ENCODE results near the gene RNU7-1. TPM values are rescaled to one million over a fixed set of nuclear protein-coding genes. Genes with fewer than 3 reads are reported as not detected.

The RNU7-1 gene
- total RNA-seq, 1 donor = not detected

DNA sequence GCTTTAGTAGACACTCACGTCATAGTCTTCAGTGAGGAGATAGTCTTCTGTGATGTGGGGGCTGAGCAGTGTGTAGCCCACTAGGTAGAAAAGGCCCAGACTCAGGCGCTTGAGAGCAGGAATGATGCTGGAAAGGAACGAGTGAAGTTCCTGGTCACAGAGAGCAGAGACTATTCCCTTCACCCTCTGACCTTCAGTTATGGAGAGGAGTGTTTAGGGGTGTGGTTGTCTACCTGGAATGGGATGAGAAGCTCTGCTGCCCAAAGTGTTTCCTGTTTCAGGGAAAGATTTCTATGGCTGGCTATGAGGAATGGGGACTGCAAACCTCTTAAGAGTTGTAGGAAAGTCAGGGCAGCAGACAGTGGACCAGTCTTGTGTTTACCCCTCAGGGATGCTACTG lies 35.8 kb downstream of the RNU7-1 start:
- DNase-seq (ENCODE audit: insufficient read length, low spot score, missing footprints) = no peak
- H3K27me3 ChIP-seq (ENCODE audit: insufficient read depth, low read length) = no peaks in the 10 kb centered on the region
- no peak overlapping the region for H3K4me3 ChIP-seq (ENCODE audit: insufficient read depth, low read length)
- H3K4me1 ChIP-seq (ENCODE audit: insufficient read depth, low read length) = no peaks in the 10 kb centered on the region
- no peaks in the 10 kb centered on the region for H3K79me2 ChIP-seq (ENCODE audit: insufficient read depth, low read length)
- no peak overlapping the region for H2AFZ ChIP-seq (ENCODE audit: low read length)
- H3K27ac ChIP-seq (ENCODE audit: low read depth, low read length) = no peak overlapping the region
- H4K20me1 ChIP-seq (ENCODE audit: insufficient read depth, low read length) = no peaks in the 10 kb centered on the region
- TF ChIP-seq CTCF (IDR thresholded peaks at IDR 0.05; ENCODE audit: extremely low read depth, low read depth, low read length) = no peak
- no peak overlapping the region for H3K4me2 ChIP-seq (ENCODE audit: insufficient read depth, low read length)
- no peaks in the 10 kb centered on the region for H3K9me3 ChIP-seq (ENCODE audit: low read depth, low read length)
- peaks cover 69% of the 10 kb centered on the region for H3K36me3 ChIP-seq (ENCODE audit: insufficient read depth, low read length)

GRCh38 chr12:6980075-6980474 lies 36.5 kb downstream of the RNU7-1 start:
- Histone ChIP-seq H4K20me1 (ENCODE audit: insufficient read depth, low read length) (no peaks in the 10 kb centered on the region), H3K4me3 (ENCODE audit: insufficient read depth, low read length) (no peak overlapping the region), H3K9me3 (ENCODE audit: low read depth, low read length) (no peaks in the 10 kb centered on the region), H3K79me2 (ENCODE audit: insufficient read depth, low read length) (no peaks in the 10 kb centered on the region), H3K36me3 (ENCODE audit: insufficient read depth, low read length) (peaks cover 63% of the 10 kb centered on the region), H2AFZ (ENCODE audit: low read length) (no peak overlapping the region), H3K27ac (ENCODE audit: low read depth, low read length) (no peak overlapping the region), H3K4me2 (ENCODE audit: insufficient read depth, low read length) (no peak overlapping the region), H3K27me3 (ENCODE audit: insufficient read depth, low read length) (no peaks in the 10 kb centered on the region), H3K4me1 (ENCODE audit: insufficient read depth, low read length) (no peaks in the 10 kb centered on the region)
- TF ChIP-seq CTCF (IDR thresholded peaks at IDR 0.05; ENCODE audit: extremely low read depth, low read depth, low read length) = no peak
- DNase-seq (ENCODE audit: insufficient read length, low spot score, missing footprints) = no peak

DNA sequence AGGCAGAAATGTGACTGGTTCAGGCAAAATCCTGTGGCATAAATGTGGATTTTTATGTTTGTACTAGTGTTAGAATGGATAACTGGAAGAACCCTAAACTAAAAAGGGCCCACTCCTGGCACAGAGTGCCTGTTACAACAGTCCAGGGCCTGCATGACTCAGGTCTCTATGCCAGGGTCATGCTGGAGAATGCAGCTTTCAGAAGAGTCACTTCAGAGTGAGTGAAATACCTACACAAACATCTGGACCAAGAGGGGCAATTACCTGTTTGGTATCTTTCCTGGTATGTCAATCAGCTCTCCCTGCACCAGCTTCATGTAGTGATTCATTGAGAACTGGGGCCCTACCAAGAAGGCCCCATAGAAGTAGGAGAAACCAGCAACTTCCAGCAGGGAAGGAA lies 37.1 kb downstream of the RNU7-1 start:
- Histone ChIP-seq H2AFZ (ENCODE audit: low read length) (no peak overlapping the region), H3K36me3 (ENCODE audit: insufficient read depth, low read length) (peaks cover 56% of the 10 kb centered on the region), H4K20me1 (ENCODE audit: insufficient read depth, low read length) (no peaks in the 10 kb centered on the region), H3K4me2 (ENCODE audit: insufficient read depth, low read length) (no peak overlapping the region), H3K9me3 (ENCODE audit: low read depth, low read length) (no peaks in the 10 kb centered on the region), H3K4me1 (ENCODE audit: insufficient read depth, low read length) (no peaks in the 10 kb centered on the region), H3K4me3 (ENCODE audit: insufficient read depth, low read length) (no peak overlapping the region), H3K27me3 (ENCODE audit: insufficient read depth, low read length) (no peaks in the 10 kb centered on the region), H3K27ac (ENCODE audit: low read depth, low read length) (no peak overlapping the region), H3K79me2 (ENCODE audit: insufficient read depth, low read length) (no peaks in the 10 kb centered on the region)
- TF ChIP-seq CTCF (IDR thresholded peaks at IDR 0.05; ENCODE audit: extremely low read depth, low read depth, low read length) = no peak
- no peak for DNase-seq (ENCODE audit: insufficient read length, low spot score, missing footprints)

DNA sequence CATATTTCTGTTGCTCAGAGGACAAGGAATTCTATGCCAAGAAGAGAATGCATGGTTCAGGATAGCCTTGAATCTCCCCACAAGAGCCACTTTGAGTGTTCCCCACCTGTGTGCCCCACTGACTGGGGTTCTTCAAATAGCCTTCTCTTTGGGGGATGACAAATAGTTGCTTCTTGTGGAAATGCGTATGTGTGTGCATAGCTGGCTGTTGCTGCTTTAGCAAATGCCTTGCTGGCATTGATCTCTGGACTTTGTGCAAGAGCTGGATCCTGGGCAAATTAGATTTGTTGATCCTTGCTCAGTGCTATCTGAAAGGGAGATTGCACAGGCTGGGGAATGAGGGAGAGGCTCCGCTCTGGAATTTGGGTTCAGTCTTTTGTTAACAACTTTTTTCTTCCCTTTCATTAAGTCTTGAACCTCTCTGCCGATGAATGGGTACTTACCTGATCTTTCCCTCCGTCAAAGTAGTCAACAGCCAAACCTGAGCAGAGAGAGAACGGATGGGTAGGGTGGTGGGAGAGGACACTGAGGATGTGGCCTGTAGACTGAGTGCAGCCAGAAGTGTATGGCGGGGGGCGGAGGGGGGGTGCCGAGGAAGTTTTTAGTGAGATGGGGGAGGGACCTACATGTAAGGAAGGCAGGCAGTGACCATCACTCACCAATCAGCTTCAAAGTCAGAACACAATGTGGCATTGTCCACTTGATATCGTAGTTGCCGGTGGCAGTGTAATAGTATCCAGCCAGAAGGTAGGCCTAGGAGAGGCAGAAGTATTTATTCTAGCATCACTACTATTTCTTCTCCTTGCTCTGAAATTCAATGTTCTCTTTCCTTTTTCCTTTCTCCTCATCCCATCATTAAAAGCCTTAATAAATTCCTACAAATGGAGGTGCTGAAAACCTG lies 37.8 kb downstream of the RNU7-1 start:
- H2AFZ ChIP-seq (ENCODE audit: low read length) = no peak overlapping the region
- no peak for TF ChIP-seq CTCF (IDR thresholded peaks at IDR 0.05; ENCODE audit: extremely low read depth, low read depth, low read length)
- peaks cover 52% of the 10 kb centered on the region for H3K36me3 ChIP-seq (ENCODE audit: insufficient read depth, low read length)
- H3K27me3 ChIP-seq (ENCODE audit: insufficient read depth, low read length) = no peaks in the 10 kb centered on the region
- no peaks in the 10 kb centered on the region for H3K9me3 ChIP-seq (ENCODE audit: low read depth, low read length)
- no peak overlapping the region for H3K27ac ChIP-seq (ENCODE audit: low read depth, low read length)
- H4K20me1 ChIP-seq (ENCODE audit: insufficient read depth, low read length) = no peaks in the 10 kb centered on the region
- H3K4me3 ChIP-seq (ENCODE audit: insufficient read depth, low read length) = no peak overlapping the region
- DNase-seq (ENCODE audit: insufficient read length, low spot score, missing footprints) = no peak
- H3K4me1 ChIP-seq (ENCODE audit: insufficient read depth, low read length) = no peaks in the 10 kb centered on the region
- no peaks in the 10 kb centered on the region for H3K79me2 ChIP-seq (ENCODE audit: insufficient read depth, low read length)
- no peak overlapping the region for H3K4me2 ChIP-seq (ENCODE audit: insufficient read depth, low read length)

Measured in osteoblast (primary cell).